HG03432 (cell line): Measurements from ENCODE around the gene PSRC1.
A peak's percentile ranks its signal among the peaks of the same experiment; 100 is the strongest.

Source experiments
- ATAC-seq: cut with Tn5 transposase; IDR thresholded peaks from one replicate; pipeline ENCODE4 v1.9.1; 2021; ENCODE audit warnings: mild to moderate bottlenecking, moderate library complexity; ENCODE audit not compliant: unreplicated experiment

The PSRC1 gene

GRCh38 chr1:109248797-109249629 lies 33.9 kb downstream of the PSRC1 start, which contains the start of gene CELSR2:
CELSR2 (plus strand) TSS chr1:109249539; CDS start chr1:109250080, 541 bp downstream.
- peak; percentile 85 for ATAC-seq

- ATAC-seq: no peak
These were observed 34.5 kb downstream of the PSRC1 start for GRCh38 chr1:109248444-109248796.

- no peak for ATAC-seq
These were observed 35.3 kb downstream of the PSRC1 start for GRCh38 chr1:109247401-109248365.

- no peak for ATAC-seq
These were observed 36.8 kb downstream of the PSRC1 start for GRCh38 chr1:109246141-109246551.

- ATAC-seq: no peak
These were observed 38.9 kb downstream of the PSRC1 start for GRCh38 chr1:109243860-109244552.

DNA sequence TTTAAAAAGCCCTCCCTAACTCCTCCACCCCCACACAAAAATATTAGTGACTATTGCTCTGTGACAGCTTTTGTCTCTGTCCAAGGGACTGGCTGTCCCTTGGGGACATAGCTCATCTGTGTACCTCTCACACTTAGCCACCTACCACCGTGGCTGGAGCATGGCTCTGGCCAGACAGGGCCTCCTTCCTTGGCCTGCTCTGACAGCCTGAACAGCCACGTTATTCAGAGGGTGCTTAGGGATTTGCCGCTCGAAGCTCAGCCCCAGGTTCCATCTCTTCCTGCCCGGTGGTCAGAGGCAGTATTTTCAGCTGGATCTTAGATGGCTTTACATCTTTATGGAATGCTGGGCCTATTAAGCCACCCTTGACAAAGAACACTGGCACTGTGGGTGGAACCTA lies 39.7 kb downstream of the PSRC1 start:
- ATAC-seq: no peak

GRCh38 chr1:109242387-109242786 lies 40.6 kb downstream of the PSRC1 start:
- no peak for ATAC-seq

DNA sequence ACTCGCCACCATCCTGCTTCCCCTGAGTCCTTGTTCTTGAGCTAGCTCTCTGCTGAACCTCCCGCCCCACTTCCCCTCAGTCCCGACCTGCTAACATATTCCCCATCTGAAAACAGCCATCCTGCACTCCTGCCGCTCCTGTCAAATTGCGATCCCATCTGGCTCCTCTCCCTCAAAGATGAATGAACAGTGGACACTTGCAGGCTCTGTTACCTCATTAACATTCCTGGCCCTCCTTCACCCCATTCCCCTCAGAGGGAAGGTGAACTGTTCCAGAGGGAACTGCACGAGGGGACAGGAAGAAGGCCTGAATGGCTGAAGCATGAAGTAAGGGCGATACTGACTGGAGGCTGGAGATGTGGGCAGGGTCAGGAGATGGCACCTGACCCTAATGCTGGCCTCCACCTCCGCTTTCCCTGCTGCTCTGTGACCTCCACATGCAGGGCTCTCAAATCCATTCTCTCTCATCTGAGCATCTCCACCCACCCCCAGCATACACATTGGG lies 41.1 kb downstream of the PSRC1 start:
- no peak for ATAC-seq

DNA sequence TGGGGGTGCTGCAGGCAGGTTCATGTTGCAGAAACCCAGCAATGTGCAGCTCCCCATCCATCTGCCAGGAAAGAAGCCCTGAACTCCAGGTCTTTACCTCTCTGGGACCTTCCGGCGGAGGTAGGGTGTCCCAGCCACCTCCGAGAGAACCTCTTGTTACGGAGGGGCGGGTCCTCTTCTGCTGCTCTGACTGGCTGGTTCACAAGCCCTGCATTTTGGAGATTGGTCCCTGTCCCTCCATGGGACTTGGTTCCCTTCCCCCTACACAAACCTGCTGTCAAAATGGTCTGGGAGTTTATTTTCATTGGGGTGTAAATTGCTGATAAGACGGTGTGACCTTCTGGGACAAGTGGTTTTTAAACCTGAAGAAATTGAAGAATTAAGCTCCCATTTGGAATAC lies 41.6 kb downstream of the PSRC1 start:
- ATAC-seq: no peak

DNA sequence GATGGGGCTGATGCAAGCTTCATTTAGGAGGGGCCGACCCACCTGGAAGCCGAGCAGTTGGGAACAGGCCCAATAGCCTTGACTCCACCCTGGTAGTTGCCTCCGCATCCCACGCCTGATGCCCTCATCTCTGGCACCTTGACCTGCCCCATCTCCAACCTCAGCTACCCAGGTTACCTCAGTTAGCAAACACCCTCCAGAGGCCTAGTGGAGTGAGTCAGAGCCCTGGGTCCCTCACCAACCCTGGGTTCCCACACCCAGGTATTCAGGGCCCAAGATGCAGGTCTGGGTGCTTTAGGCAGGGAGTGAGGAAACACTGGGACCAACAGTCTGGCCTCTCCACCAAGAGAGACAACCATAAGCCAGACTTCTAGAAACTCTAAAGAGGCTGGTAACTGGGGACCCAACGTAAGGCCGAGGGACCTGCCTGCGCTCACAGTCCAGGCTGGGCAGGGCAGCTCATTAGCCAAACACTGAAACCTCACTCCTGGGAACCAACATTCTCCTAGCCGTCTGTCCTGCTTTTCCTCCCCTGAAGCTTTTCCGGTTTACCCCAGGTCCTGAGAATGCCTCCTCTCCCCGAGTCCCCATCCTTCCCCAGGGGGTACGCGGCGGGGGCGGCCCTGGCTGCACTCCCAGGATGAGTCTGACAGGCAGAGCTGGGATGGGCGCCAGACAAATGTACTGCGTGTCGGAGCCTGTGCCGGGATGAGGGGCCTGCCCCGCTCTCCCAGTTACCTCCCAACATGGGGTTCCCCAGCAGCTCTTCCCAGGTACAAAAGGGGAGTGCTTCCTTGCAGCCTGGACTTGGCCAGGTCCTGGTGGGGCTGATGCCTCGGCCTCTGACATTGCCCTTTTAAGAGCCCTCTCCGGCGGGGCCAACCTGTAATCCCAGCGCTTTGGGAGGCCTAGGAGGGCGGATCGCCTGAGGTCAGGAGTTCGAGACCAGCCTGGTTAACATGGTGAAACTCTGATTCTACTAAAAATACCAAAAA lies 42.5 kb downstream of the PSRC1 start:
- no peak for ATAC-seq

- ATAC-seq: no peak
These were observed 43.4 kb downstream of the PSRC1 start for GRCh38 chr1:109239409-109240068.

GRCh38 chr1:109239047-109239408 lies 43.9 kb downstream of the PSRC1 start:
- ATAC-seq: no peak

- ATAC-seq: no peak
These were observed 44.6 kb downstream of the PSRC1 start for GRCh38 chr1:109238382-109238781.

- no peak for ATAC-seq
These were observed 45.4 kb downstream of the PSRC1 start for GRCh38 chr1:109237512-109237911.

- ATAC-seq: no peak
These were observed 47.8 kb downstream of the PSRC1 start for GRCh38 chr1:109235137-109235536.

- ATAC-seq: no peak
These were observed 51.9 kb downstream of the PSRC1 start for GRCh38 chr1:109231066-109231465.
